AG10803 (cell line): ENCODE measurements around the gene SMYD2.
"Not testable (repeated sequence)": the region's sequence is repeated elsewhere in the genome, so short reads cannot be mapped to it uniquely, and the experiment has no call there.

Experiments
- DNase-seq: peaks from one replicate; pipeline ENCODE4 v3.0.0; 2010; ENCODE audit warnings: low read depth
- H3K4me3 ChIP-seq: 2 replicates; pipeline ENCODE4 v1.5.1; 2011; ENCODE audit warnings: mild to moderate bottlenecking, low read length, control low read depth
- CTCF ChIP-seq: conservative IDR thresholded peaks from 2 replicates; pipeline ENCODE4 v1.5.1; 2011; ENCODE audit warnings: mild to moderate bottlenecking, low read length, control low read depth, inconsistent platforms

The SMYD2 gene

GRCh38 chr1:214271995-214272731, 8.8 kb upstream of the SMYD2 start:
- DNase-seq, result no peak
- no peak for TF ChIP-seq CTCF
- H3K4me3 ChIP-seq, result no peak overlapping the region

- no peak overlapping the region for H3K4me3 ChIP-seq
- no peak for TF ChIP-seq CTCF
- DNase-seq, result no peak
Measured at GRCh38 chr1:214272964-214273533, 7.9 kb upstream of the SMYD2 start.

- not testable (repeated sequence) for DNase-seq, H3K4me3 ChIP-seq
Measured at GRCh38 chr1:214275700-214276099, 5.3 kb upstream of the SMYD2 start.

GRCh38 chr1:214276786-214277185, 4.2 kb upstream of the SMYD2 start:
- no peak overlapping the region for H3K4me3 ChIP-seq
- DNase-seq, result no peak
- no peak for TF ChIP-seq CTCF

- DNase-seq, result peak; percentile 63
- H3K4me3 ChIP-seq, result no peak overlapping the region
- TF ChIP-seq CTCF, result no peak
Measured at GRCh38 chr1:214277704-214278635, 3.0 kb upstream of the SMYD2 start.

GRCh38 chr1:214280386-214281020, 456 bp upstream of the SMYD2 start:
- peak; percentile 43 for DNase-seq
- TF ChIP-seq CTCF, result peak; percentile 1; the same call in 1 of the 2 replicates
- H3K4me3 ChIP-seq, result peak overlapping the region; percentile 63
